MG63 (cell line): ENCODE data around the gene CGGBP1. TPM values are rescaled to one million over a fixed set of nuclear protein-coding genes. Genes with fewer than 3 reads are reported as not detected.
"Not testable (repeated sequence)": the region's sequence is repeated elsewhere in the genome, so short reads cannot be mapped to it uniquely, and the experiment has no call there.

Experiments
- DNase-seq: peaks from one replicate; pipeline ENCODE4 v3.0.0-alpha.2; 2020
- H3K27me3 ChIP-seq: fragments of 250-450 bp; sonication (Bioruptor Pico); 2 replicates; pipeline ENCODE4 v1.5.1; 2020; ENCODE audit warnings: mild to moderate bottlenecking, moderate library complexity
- H3K36me3 ChIP-seq: fragments of 250-450 bp; sonication (Bioruptor Pico); 2 replicates; pipeline ENCODE4 v1.5.1; 2020; ENCODE audit warnings: mild to moderate bottlenecking, moderate library complexity
- H3K4me3 ChIP-seq: fragments of 250-450 bp; sonication (Bioruptor Pico); 2 replicates; pipeline ENCODE4 v1.5.1; 2020; ENCODE audit warnings: mild to moderate bottlenecking, moderate library complexity
- H3K9me3 ChIP-seq: fragments of 250-450 bp; sonication (Bioruptor Pico); 2 replicates; pipeline ENCODE4 v1.5.1; 2020; ENCODE audit warnings: mild to moderate bottlenecking, moderate library complexity
- total RNA-seq: library from RNA; depleted of rRNA; stranded (reverse); fragments of >200 nt; shearing (Covaris generic); gene quantifications from 2 replicates; pipeline ENCODE4 v1.2.3, GENCODE V29; 2014; ENCODE audit warnings: low replicate concordance

CGGBP1 gene
- total RNA-seq, 1 experiment from 2014 or later = 4.8 TPM

- no peaks in the 10 kb centered on the region for H3K9me3 ChIP-seq
- no peak for DNase-seq
- H3K4me3 ChIP-seq = no peak overlapping the region
- no peaks in the 10 kb centered on the region for H3K36me3 ChIP-seq
- no peaks in the 10 kb centered on the region for H3K27me3 ChIP-seq
Observed at GRCh38 chr3:88044411-88044810, 14.4 kb downstream of the CGGBP1 start.

- H3K27me3 ChIP-seq = no peaks in the 10 kb centered on the region
- no peaks in the 10 kb centered on the region for H3K36me3 ChIP-seq
- H3K4me3 ChIP-seq = no peak overlapping the region
- DNase-seq = no peak
- H3K9me3 ChIP-seq = no peaks in the 10 kb centered on the region
Observed at GRCh38 chr3:88041005-88041404, 17.8 kb downstream of the CGGBP1 start.

- Histone ChIP-seq H3K27me3 (no peaks in the 10 kb centered on the region), H3K36me3 (no peaks in the 10 kb centered on the region), H3K4me3 (no peak overlapping the region), H3K9me3 (no peaks in the 10 kb centered on the region)
- no peak for DNase-seq
Observed at GRCh38 chr3:88040529-88040928, 18.3 kb downstream of the CGGBP1 start.

- Histone ChIP-seq H3K9me3 (no peaks in the 10 kb centered on the region), H3K27me3 (no peaks in the 10 kb centered on the region), H3K4me3 (no peak overlapping the region), H3K36me3 (no peaks in the 10 kb centered on the region)
- no peak for DNase-seq
Observed at GRCh38 chr3:88038566-88038965, 20.2 kb downstream of the CGGBP1 start.

- Histone ChIP-seq H3K9me3 (no peaks in the 10 kb centered on the region), H3K4me3 (no peak overlapping the region), H3K27me3 (no peaks in the 10 kb centered on the region), H3K36me3 (no peaks in the 10 kb centered on the region)
- DNase-seq = no peak
Observed at GRCh38 chr3:88036221-88036620, 22.6 kb downstream of the CGGBP1 start.

- H3K36me3 ChIP-seq = no peaks in the 10 kb centered on the region
- no peaks in the 10 kb centered on the region for H3K27me3 ChIP-seq
- DNase-seq = no peak
- H3K9me3 ChIP-seq = no peaks in the 10 kb centered on the region
- no peak overlapping the region for H3K4me3 ChIP-seq
Observed at GRCh38 chr3:88034491-88035275, 24.1 kb downstream of the CGGBP1 start.

- H3K36me3 ChIP-seq = no peaks in the 10 kb centered on the region
- DNase-seq = no peak
Observed at GRCh38 chr3:88033808-88034207, 25.0 kb downstream of the CGGBP1 start.

GRCh38 chr3:88033079-88033478, 25.7 kb downstream of the CGGBP1 start:
- H3K27me3 ChIP-seq = no peaks in the 10 kb centered on the region
- H3K36me3 ChIP-seq = no peaks in the 10 kb centered on the region
- no peaks in the 10 kb centered on the region for H3K9me3 ChIP-seq
- H3K4me3 ChIP-seq = no peak overlapping the region
- no peak for DNase-seq

More at GRCh38 chr3:88033808-88034207, 25.0 kb downstream of the CGGBP1 start:
- no peaks in the 10 kb centered on the region for H3K27me3 ChIP-seq
- H3K9me3 ChIP-seq = no peaks in the 10 kb centered on the region
- H3K4me3 ChIP-seq = no peak overlapping the region

GRCh38 chr3:88032245-88032644, 26.6 kb downstream of the CGGBP1 start:
- Histone ChIP-seq H3K9me3 (no peaks in the 10 kb centered on the region), H3K4me3 (peak overlapping the region; percentile 47), H3K36me3 (no peaks in the 10 kb centered on the region), H3K27me3 (no peaks in the 10 kb centered on the region)
- no peak for DNase-seq

GRCh38 chr3:88031642-88032077, 27.1 kb downstream of the CGGBP1 start:
- peak; percentile 3 for DNase-seq
- H3K36me3 ChIP-seq = no peaks in the 10 kb centered on the region
- no peaks in the 10 kb centered on the region for H3K27me3 ChIP-seq
- H3K9me3 ChIP-seq = no peaks in the 10 kb centered on the region
- H3K4me3 ChIP-seq = peak overlapping the region; percentile 47

- H3K27me3 ChIP-seq = no peaks in the 10 kb centered on the region
- H3K36me3 ChIP-seq = no peaks in the 10 kb centered on the region
- no peak for DNase-seq
- peak overlapping the region; percentile 20 for H3K4me3 ChIP-seq
- H3K9me3 ChIP-seq = no peaks in the 10 kb centered on the region
Observed at GRCh38 chr3:88030210-88030609, 28.6 kb downstream of the CGGBP1 start.

GRCh38 chr3:88028876-88029275, 29.9 kb downstream of the CGGBP1 start:
- H3K9me3 ChIP-seq = no peaks in the 10 kb centered on the region
- no peak for DNase-seq
- no peak overlapping the region for H3K4me3 ChIP-seq
- H3K27me3 ChIP-seq = no peaks in the 10 kb centered on the region
- H3K36me3 ChIP-seq = no peaks in the 10 kb centered on the region

GRCh38 chr3:88025001-88025552, 33.7 kb downstream of the CGGBP1 start:
- no peak overlapping the region for H3K4me3 ChIP-seq
- DNase-seq = no peak
- H3K36me3 ChIP-seq = no peaks in the 10 kb centered on the region
- no peaks in the 10 kb centered on the region for H3K27me3 ChIP-seq
- H3K9me3 ChIP-seq = no peaks in the 10 kb centered on the region

- H3K27me3 ChIP-seq = no peaks in the 10 kb centered on the region
- H3K36me3 ChIP-seq = no peaks in the 10 kb centered on the region
- H3K4me3 ChIP-seq = no peak overlapping the region
- H3K9me3 ChIP-seq = no peaks in the 10 kb centered on the region
- no peak for DNase-seq
Observed at GRCh38 chr3:88019024-88019423, 39.8 kb downstream of the CGGBP1 start.

- DNase-seq, H3K27me3 ChIP-seq, H3K36me3 ChIP-seq, H3K4me3 ChIP-seq, H3K9me3 ChIP-seq: not testable (repeated sequence)
Observed at GRCh38 chr3:88015656-88016055, 43.1 kb downstream of the CGGBP1 start.

GRCh38 chr3:88013592-88013991, 45.2 kb downstream of the CGGBP1 start:
- H3K9me3 ChIP-seq = no peaks in the 10 kb centered on the region
- no peak for DNase-seq

GRCh38 chr3:88010810-88011209, 48.0 kb downstream of the CGGBP1 start:
- no peaks in the 10 kb centered on the region for H3K36me3 ChIP-seq
- no peaks in the 10 kb centered on the region for H3K9me3 ChIP-seq
- no peak for DNase-seq
- H3K27me3 ChIP-seq = no peaks in the 10 kb centered on the region
- H3K4me3 ChIP-seq = no peak overlapping the region

More at GRCh38 chr3:88013592-88013991, 45.2 kb downstream of the CGGBP1 start:
- Histone ChIP-seq H3K4me3 (no peak overlapping the region), H3K27me3 (no peaks in the 10 kb centered on the region), H3K36me3 (no peaks in the 10 kb centered on the region)

GRCh38 chr3:88009066-88009465, 49.7 kb downstream of the CGGBP1 start:
- H3K36me3 ChIP-seq = no peaks in the 10 kb centered on the region
- H3K4me3 ChIP-seq = no peak overlapping the region
- H3K27me3 ChIP-seq = no peaks in the 10 kb centered on the region
- no peak for DNase-seq
- H3K9me3 ChIP-seq = no peaks in the 10 kb centered on the region
